ENCODE results near the gene ALCAM. TPM values are rescaled to one million over a fixed set of nuclear protein-coding genes. Genes with fewer than 3 reads are reported as not detected.

ALCAM gene
- total RNA-seq, 1 donor from 2014 or later, result 7.8 TPM

- Histone ChIP-seq H3K4me1 (ENCODE audit: control insufficient read depth in 3 of 3, insufficient read depth in 3 of 3, low read length in 3 of 3) (no peaks in the 10 kb centered on the region), H3K36me3 (ENCODE audit: control insufficient read depth in 3 of 3, insufficient read depth in 3 of 3, low read length in 3 of 3) (no peaks in the 10 kb centered on the region), H3K9ac (ENCODE audit: low read depth in 1 of 3, low read length in 3 of 3) (no peak overlapping the region), H3K4me3 (ENCODE audit: low read length in 3 of 3) (no peak overlapping the region), H3K27ac (ENCODE audit: low read depth, low read length) (no peak overlapping the region), H3K9me3 (ENCODE audit: control insufficient read depth in 3 of 3, low read length in 3 of 3) (no peaks in the 10 kb centered on the region), H3K27me3 (ENCODE audit: control insufficient read depth in 3 of 3, insufficient read depth in 3 of 3, low read length in 3 of 3) (no peaks in the 10 kb centered on the region)
Measured at GRCh38 chr3:105532251-105532650, 165.5 kb downstream of the ALCAM start.

- H3K9ac ChIP-seq (ENCODE audit: low read depth in 1 of 3, low read length in 3 of 3), result no peak overlapping the region
- H3K27ac ChIP-seq (ENCODE audit: low read depth, low read length), result no peak overlapping the region
- no peaks in the 10 kb centered on the region for H3K27me3 ChIP-seq (ENCODE audit: control insufficient read depth in 3 of 3, insufficient read depth in 3 of 3, low read length in 3 of 3)
- H3K9me3 ChIP-seq (ENCODE audit: control insufficient read depth in 3 of 3, low read length in 3 of 3), result no peaks in the 10 kb centered on the region
- H3K4me3 ChIP-seq (ENCODE audit: low read length in 3 of 3), result no peak overlapping the region
- H3K4me1 ChIP-seq (ENCODE audit: control insufficient read depth in 3 of 3, insufficient read depth in 3 of 3, low read length in 3 of 3), result no peaks in the 10 kb centered on the region
- H3K36me3 ChIP-seq (ENCODE audit: control insufficient read depth in 3 of 3, insufficient read depth in 3 of 3, low read length in 3 of 3), result no peaks in the 10 kb centered on the region
Measured at GRCh38 chr3:105533960-105534359, 167.3 kb downstream of the ALCAM start.

GRCh38 chr3:105534491-105534890 is 167.8 kb downstream of the ALCAM start:
- Histone ChIP-seq H3K4me3 (ENCODE audit: low read length in 3 of 3) (no peak overlapping the region), H3K27me3 (ENCODE audit: control insufficient read depth in 3 of 3, insufficient read depth in 3 of 3, low read length in 3 of 3) (no peaks in the 10 kb centered on the region), H3K36me3 (ENCODE audit: control insufficient read depth in 3 of 3, insufficient read depth in 3 of 3, low read length in 3 of 3) (no peaks in the 10 kb centered on the region), H3K9ac (ENCODE audit: low read depth in 1 of 3, low read length in 3 of 3) (no peak overlapping the region), H3K9me3 (ENCODE audit: control insufficient read depth in 3 of 3, low read length in 3 of 3) (no peaks in the 10 kb centered on the region), H3K4me1 (ENCODE audit: control insufficient read depth in 3 of 3, insufficient read depth in 3 of 3, low read length in 3 of 3) (no peaks in the 10 kb centered on the region), H3K27ac (ENCODE audit: low read depth, low read length) (no peak overlapping the region)

DNA sequence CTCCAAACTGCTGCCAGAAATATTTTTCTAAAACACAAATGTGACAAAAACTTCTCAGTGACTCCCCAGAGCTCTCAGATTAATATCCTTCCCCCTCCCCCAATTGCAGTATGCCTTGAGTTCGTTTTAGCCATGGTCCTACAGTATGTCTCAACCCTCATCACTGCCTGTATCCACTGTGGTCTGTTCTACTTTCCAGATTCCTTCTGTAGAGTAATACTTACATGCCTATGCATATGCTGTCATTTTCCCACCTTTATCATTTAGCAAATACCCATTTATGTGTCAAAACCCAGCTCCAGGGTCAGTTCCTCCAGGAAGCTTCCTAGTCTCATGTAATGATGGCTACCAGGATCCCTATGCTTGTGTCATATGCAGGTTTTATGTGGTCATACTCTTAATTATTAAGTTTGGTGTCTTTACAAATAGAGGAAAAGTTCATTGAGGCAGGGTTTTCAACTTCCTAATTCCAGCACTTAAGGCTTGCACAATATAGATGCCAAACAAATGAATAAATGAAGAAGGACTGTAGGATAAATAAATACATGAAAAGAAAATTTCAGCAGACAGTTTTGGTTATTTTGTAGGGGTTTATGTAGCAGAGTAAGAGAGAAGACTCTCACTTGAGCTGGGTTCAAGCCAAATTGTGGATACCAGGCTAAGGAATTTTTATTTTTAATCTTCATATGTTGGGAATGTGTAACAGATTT is 170.8 kb downstream of the ALCAM start:
- Histone ChIP-seq H3K9me3 (ENCODE audit: control insufficient read depth in 3 of 3, low read length in 3 of 3) (no peaks in the 10 kb centered on the region), H3K9ac (ENCODE audit: low read depth in 1 of 3, low read length in 3 of 3) (no peak overlapping the region), H3K4me1 (ENCODE audit: control insufficient read depth in 3 of 3, insufficient read depth in 3 of 3, low read length in 3 of 3) (no peaks in the 10 kb centered on the region), H3K36me3 (ENCODE audit: control insufficient read depth in 3 of 3, insufficient read depth in 3 of 3, low read length in 3 of 3) (no peaks in the 10 kb centered on the region), H3K27ac (ENCODE audit: low read depth, low read length) (no peak overlapping the region), H3K27me3 (ENCODE audit: control insufficient read depth in 3 of 3, insufficient read depth in 3 of 3, low read length in 3 of 3) (no peaks in the 10 kb centered on the region), H3K4me3 (ENCODE audit: low read length in 3 of 3) (no peak overlapping the region)

DNA sequence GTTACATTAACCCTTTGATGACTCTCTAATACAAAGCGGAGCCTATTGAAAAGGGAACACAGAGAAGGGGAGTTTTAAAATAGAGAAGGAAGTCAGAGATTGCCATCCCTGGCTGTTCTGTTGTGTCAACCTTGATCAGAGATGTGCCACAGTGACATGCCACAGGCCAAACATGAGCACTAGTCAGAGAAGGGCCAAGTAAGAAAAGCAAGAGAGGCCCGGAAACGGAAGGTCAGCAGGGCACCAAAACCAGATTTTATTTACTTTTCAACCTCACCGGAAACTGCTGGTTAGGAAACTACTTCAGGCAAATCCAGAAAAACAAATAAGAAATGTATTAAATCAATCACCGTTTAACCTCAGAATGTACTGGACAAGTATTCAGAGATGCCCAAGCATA is 171.8 kb downstream of the ALCAM start:
- Histone ChIP-seq H3K36me3 (ENCODE audit: control insufficient read depth in 3 of 3, insufficient read depth in 3 of 3, low read length in 3 of 3) (no peaks in the 10 kb centered on the region), H3K9ac (ENCODE audit: low read depth in 1 of 3, low read length in 3 of 3) (no peak overlapping the region), H3K4me1 (ENCODE audit: control insufficient read depth in 3 of 3, insufficient read depth in 3 of 3, low read length in 3 of 3) (no peaks in the 10 kb centered on the region), H3K4me3 (ENCODE audit: low read length in 3 of 3) (no peak overlapping the region), H3K27ac (ENCODE audit: low read depth, low read length) (no peak overlapping the region), H3K9me3 (ENCODE audit: control insufficient read depth in 3 of 3, low read length in 3 of 3) (no peaks in the 10 kb centered on the region), H3K27me3 (ENCODE audit: control insufficient read depth in 3 of 3, insufficient read depth in 3 of 3, low read length in 3 of 3) (no peaks in the 10 kb centered on the region)

DNA sequence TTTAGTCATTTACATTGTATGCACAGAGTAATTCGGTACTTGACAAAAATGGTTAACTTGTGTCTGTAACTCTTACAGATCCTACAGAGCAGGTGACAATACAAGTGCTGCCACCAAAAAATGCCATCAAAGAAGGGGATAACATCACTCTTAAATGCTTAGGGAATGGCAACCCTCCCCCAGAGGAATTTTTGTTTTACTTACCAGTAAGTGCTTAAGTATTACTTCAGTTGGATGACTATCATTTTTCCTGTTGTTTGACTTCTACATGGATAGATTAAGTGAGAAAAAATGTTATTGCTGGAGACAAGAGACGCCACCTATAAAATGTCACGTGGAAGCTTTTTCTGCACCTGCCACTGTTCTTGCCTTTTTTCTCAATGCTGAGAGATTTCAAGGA is 173.2 kb downstream of the ALCAM start:
- Histone ChIP-seq H3K27me3 (ENCODE audit: control insufficient read depth in 3 of 3, insufficient read depth in 3 of 3, low read length in 3 of 3) (no peaks in the 10 kb centered on the region), H3K27ac (ENCODE audit: low read depth, low read length) (no peak overlapping the region), H3K4me3 (ENCODE audit: low read length in 3 of 3) (no peak overlapping the region), H3K36me3 (ENCODE audit: control insufficient read depth in 3 of 3, insufficient read depth in 3 of 3, low read length in 3 of 3) (no peaks in the 10 kb centered on the region), H3K9ac (ENCODE audit: low read depth in 1 of 3, low read length in 3 of 3) (no peak overlapping the region), H3K9me3 (ENCODE audit: control insufficient read depth in 3 of 3, low read length in 3 of 3) (no peaks in the 10 kb centered on the region), H3K4me1 (ENCODE audit: control insufficient read depth in 3 of 3, insufficient read depth in 3 of 3, low read length in 3 of 3) (no peaks in the 10 kb centered on the region)

- Histone ChIP-seq H3K27ac (ENCODE audit: low read depth, low read length) (no peak overlapping the region), H3K27me3 (ENCODE audit: control insufficient read depth in 3 of 3, insufficient read depth in 3 of 3, low read length in 3 of 3) (no peaks in the 10 kb centered on the region), H3K9ac (ENCODE audit: low read depth in 1 of 3, low read length in 3 of 3) (no peak overlapping the region), H3K9me3 (ENCODE audit: control insufficient read depth in 3 of 3, low read length in 3 of 3) (no peaks in the 10 kb centered on the region), H3K4me1 (ENCODE audit: control insufficient read depth in 3 of 3, insufficient read depth in 3 of 3, low read length in 3 of 3) (no peaks in the 10 kb centered on the region), H3K4me3 (ENCODE audit: low read length in 3 of 3) (no peak overlapping the region), H3K36me3 (ENCODE audit: control insufficient read depth in 3 of 3, insufficient read depth in 3 of 3, low read length in 3 of 3) (no peaks in the 10 kb centered on the region)
Measured at GRCh38 chr3:105542282-105543019, 175.7 kb downstream of the ALCAM start.

DNA sequence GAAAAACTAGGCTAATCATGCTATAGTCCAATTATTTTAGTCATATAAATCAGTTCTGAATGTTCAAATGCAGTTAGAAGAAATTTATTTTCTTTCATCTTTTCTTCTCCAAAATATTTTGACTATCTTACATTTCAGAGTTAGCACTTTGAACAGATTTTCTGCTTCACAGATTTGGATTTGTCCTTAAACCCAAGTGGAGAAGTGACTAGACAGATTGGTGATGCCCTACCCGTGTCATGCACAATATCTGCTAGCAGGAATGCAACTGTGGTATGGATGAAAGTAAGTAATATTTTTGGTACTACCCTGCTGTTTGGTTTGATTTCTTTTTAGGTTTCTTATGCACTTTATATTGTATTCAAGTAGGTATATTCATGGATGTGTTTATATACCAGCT is 178.3 kb downstream of the ALCAM start:
- H3K4me3 ChIP-seq (ENCODE audit: low read length in 3 of 3), result no peak overlapping the region
- no peaks in the 10 kb centered on the region for H3K4me1 ChIP-seq (ENCODE audit: control insufficient read depth in 3 of 3, insufficient read depth in 3 of 3, low read length in 3 of 3)
- no peak overlapping the region for H3K9ac ChIP-seq (ENCODE audit: low read depth in 1 of 3, low read length in 3 of 3)
- no peaks in the 10 kb centered on the region for H3K9me3 ChIP-seq (ENCODE audit: control insufficient read depth in 3 of 3, low read length in 3 of 3)
- H3K27ac ChIP-seq (ENCODE audit: low read depth, low read length), result no peak overlapping the region
- H3K36me3 ChIP-seq (ENCODE audit: control insufficient read depth in 3 of 3, insufficient read depth in 3 of 3, low read length in 3 of 3), result no peaks in the 10 kb centered on the region
- H3K27me3 ChIP-seq (ENCODE audit: control insufficient read depth in 3 of 3, insufficient read depth in 3 of 3, low read length in 3 of 3), result no peaks in the 10 kb centered on the region

GRCh38 chr3:105553851-105554250 is 187.1 kb downstream of the ALCAM start:
- Histone ChIP-seq H3K9me3 (ENCODE audit: control insufficient read depth in 3 of 3, low read length in 3 of 3) (no peaks in the 10 kb centered on the region), H3K4me1 (ENCODE audit: control insufficient read depth in 3 of 3, insufficient read depth in 3 of 3, low read length in 3 of 3) (no peaks in the 10 kb centered on the region), H3K9ac (ENCODE audit: low read depth in 1 of 3, low read length in 3 of 3) (no peak overlapping the region), H3K4me3 (ENCODE audit: low read length in 3 of 3) (no peak overlapping the region), H3K27me3 (ENCODE audit: control insufficient read depth in 3 of 3, insufficient read depth in 3 of 3, low read length in 3 of 3) (no peaks in the 10 kb centered on the region), H3K27ac (ENCODE audit: low read depth, low read length) (no peak overlapping the region), H3K36me3 (ENCODE audit: control insufficient read depth in 3 of 3, insufficient read depth in 3 of 3, low read length in 3 of 3) (no peaks in the 10 kb centered on the region)

GRCh38 chr3:105555206-105555605 is 188.5 kb downstream of the ALCAM start:
- Histone ChIP-seq H3K4me1 (ENCODE audit: control insufficient read depth in 3 of 3, insufficient read depth in 3 of 3, low read length in 3 of 3) (no peaks in the 10 kb centered on the region), H3K9ac (ENCODE audit: low read depth in 1 of 3, low read length in 3 of 3) (no peak overlapping the region), H3K27me3 (ENCODE audit: control insufficient read depth in 3 of 3, insufficient read depth in 3 of 3, low read length in 3 of 3) (no peaks in the 10 kb centered on the region), H3K4me3 (ENCODE audit: low read length in 3 of 3) (no peak overlapping the region), H3K9me3 (ENCODE audit: control insufficient read depth in 3 of 3, low read length in 3 of 3) (no peaks in the 10 kb centered on the region), H3K27ac (ENCODE audit: low read depth, low read length) (no peak overlapping the region), H3K36me3 (ENCODE audit: control insufficient read depth in 3 of 3, insufficient read depth in 3 of 3, low read length in 3 of 3) (no peaks in the 10 kb centered on the region)
